PC-3 (cell line): ENCODE data around the gene FOXL2NB. TPM values are rescaled to one million over a fixed set of nuclear protein-coding genes. Genes with fewer than 3 reads are reported as not detected.

ENCODE experiments used
- ATAC-seq: fragments of 200-7000 bp; cut with Tn5 transposase; 2 replicates; pipeline ENCODE4 v1.9.1; 2020; ENCODE audit warnings: mild to moderate bottlenecking, moderate library complexity
- BruUV-seq: library from RNA; stranded (reverse); fragments of 400-500 nt; replicated peaks from 2 replicates; lab custom pipeline; 2021; lab: Mats Ljungman, UMichigan
- CTCF ChIA-PET: fragments of 300-600 bp; sonication (Branson Sonifier 250); formaldehyde crosslinking; loops from one replicate; lab custom pipeline; 2022; ENCODE audit warnings: antibody characterized with exemption; lab: Charles Lee
- POLR2A ChIA-PET: fragments of 300-600 bp; sonication (Branson Sonifier 250); formaldehyde crosslinking; loops from one replicate; lab custom pipeline; 2022; ENCODE audit warnings: antibody characterized with exemption; ENCODE audit not compliant: unreplicated experiment; lab: Charles Lee
- DNase-seq: peaks from one replicate; pipeline ENCODE4 v3.0.0-alpha.2; 2015
- H2AFZ ChIP-seq: fragments of 300-600 bp; sonication (generic); 2 replicates; pipeline ENCODE4 v1.6.0; 2016; ENCODE audit warnings: antibody characterized with exemption, low read length
- H3F3A ChIP-seq: fragments of 300-600 bp; sonication (generic); one replicate; pipeline ENCODE4 v1.6.0; 2017; ENCODE audit warnings: antibody characterized with exemption, low read length, control low read depth, mild to moderate bottlenecking; ENCODE audit not compliant: unreplicated experiment
- H3K27ac ChIP-seq: fragments of 300-600 bp; sonication (generic); 2 replicates; pipeline ENCODE4 v1.5.1; 2016; ENCODE audit warnings: mild to moderate bottlenecking, low read length
- H3K27me3 ChIP-seq: fragments of 300-600 bp; sonication (generic); 2 replicates; pipeline ENCODE4 v1.6.1; 2016; ENCODE audit warnings: low read length, mixed read lengths
- H3K36me3 ChIP-seq: fragments of 300-600 bp; sonication (generic); 2 replicates; pipeline ENCODE4 v1.6.1; 2016; ENCODE audit warnings: low read depth, mixed run types, low read length, mixed read lengths
- H3K4me1 ChIP-seq: fragments of 300-600 bp; sonication (generic); 2 replicates; pipeline ENCODE4 v1.5.1; 2016; ENCODE audit warnings: low read length; ENCODE audit not compliant: insufficient read depth
- H3K4me2 ChIP-seq: fragments of 300-600 bp; sonication (generic); 2 replicates; pipeline ENCODE4 v1.6.0; 2016; ENCODE audit warnings: low read length
- H3K4me3 ChIP-seq: fragments of 300-600 bp; sonication (generic); 2 replicates; pipeline ENCODE4 v1.5.1; 2016; ENCODE audit warnings: mild to moderate bottlenecking, low read length, mixed read lengths
- H3K79me2 ChIP-seq: fragments of 300-600 bp; sonication (generic); 2 replicates; pipeline ENCODE4 v1.6.1; 2017; ENCODE audit warnings: low read length, mixed read lengths
- H3K9ac ChIP-seq: fragments of 300-600 bp; sonication (generic); 2 replicates; pipeline ENCODE4 v1.6.0; 2016; ENCODE audit warnings: mild to moderate bottlenecking, low read length
- H3K9me2 ChIP-seq: fragments of 300-600 bp; sonication (generic); replicated peaks from 2 replicates; pipeline ENCODE4 v1.6.1; 2016; ENCODE audit warnings: mixed run types, low read length, mixed read lengths
- H3K9me3 ChIP-seq: fragments of 300-600 bp; sonication (generic); 2 replicates; pipeline ENCODE4 v1.6.1; 2016; ENCODE audit warnings: low read length, mixed read lengths
- H4K20me1 ChIP-seq: fragments of 300-600 bp; sonication (generic); 2 replicates; pipeline ENCODE4 v1.6.1; 2016; ENCODE audit warnings: low read length, mixed read lengths
- CTCF ChIP-seq: fragments of 300-600 bp; sonication (generic); conservative IDR thresholded peaks from 2 replicates; pipeline ENCODE4 v1.5.1; 2017; ENCODE audit warnings: antibody characterized with exemption, low read depth, mild to moderate bottlenecking, low read length
- EZH2 ChIP-seq: fragments of 300-600 bp; sonication (generic); IDR thresholded peaks from one replicate; pipeline ENCODE4 v1.6.1; 2017; ENCODE audit warnings: antibody characterized with exemption, mild to moderate bottlenecking, low read length; ENCODE audit not compliant: unreplicated experiment
- EZH2phosphoT487 ChIP-seq: fragments of 300-600 bp; sonication (generic); IDR thresholded peaks from 2 replicates; pipeline ENCODE4 v1.6.1; 2018; ENCODE audit warnings: mild to moderate bottlenecking, antibody characterized with exemption, low read length, borderline replicate concordance
- intact Hi-C: fragments of 100-400 bp; cut with micrococcal nuclease; formaldehyde crosslinking; loops from 2 replicates; pipeline ENCODE4 v1.9.0; 2023
- total RNA-seq: library from RNA; depleted of rRNA; stranded (reverse); fragments of >200 nt; gene quantifications from 2 replicates; pipeline ENCODE4 v1.2.3, GENCODE V29; 2014

The FOXL2NB gene
- total RNA-seq, 1 experiment from 2014 or later: not detected

GRCh38 chr3:138919325-138919724, 27.7 kb upstream of the FOXL2NB start:
- Histone ChIP-seq H3K4me1 (peaks cover 31% of the 10 kb centered on the region), H3K36me3 (no peaks in the 10 kb centered on the region; the same call in 1 of the 2 replicates), H3K27ac (no peak overlapping the region), H4K20me1 (no peaks in the 10 kb centered on the region), H3K9me3 (no peaks in the 10 kb centered on the region), H3K27me3 (no peaks in the 10 kb centered on the region), H3K4me3 (no peak overlapping the region), H2AFZ (no peak overlapping the region), H3K9ac (no peak overlapping the region), H3F3A (no peaks in the 10 kb centered on the region), H3K79me2 (no peaks in the 10 kb centered on the region), H3K4me2 (no peak overlapping the region), H3K9me2 (no peaks in the 10 kb centered on the region)
- no peak for TF ChIP-seq EZH2phosphoT487
- no peak for TF ChIP-seq CTCF
- TF ChIP-seq EZH2: no peak
- intact Hi-C loops: no loop called here
- DNase-seq (no peak), ATAC-seq (no peak)
- no TSS peak for BruUV-seq
- CTCF ChIA-PET: no interaction called here
- POLR2A ChIA-PET: no interaction called here

- Histone ChIP-seq H3K4me3 (peak overlapping the region; percentile 33; the same call in 1 of the 2 replicates), H3K27ac (peak overlapping the region; percentile 64), H2AFZ (0 out of 2 replicates have a peak overlapping the region, but pooled peaks have one; percentile 2), H3K4me2 (peak overlapping the region; percentile 78), H3F3A (no peaks in the 10 kb centered on the region), H3K4me1 (peaks cover 22% of the 10 kb centered on the region), H3K9me2 (no peaks in the 10 kb centered on the region), H3K79me2 (no peaks in the 10 kb centered on the region), H3K27me3 (no peaks in the 10 kb centered on the region), H3K36me3 (no peaks in the 10 kb centered on the region), H3K9ac (no peak overlapping the region), H4K20me1 (no peaks in the 10 kb centered on the region), H3K9me3 (no peaks in the 10 kb centered on the region)
- DNase-seq (peak; percentile 83), ATAC-seq (peak; percentile 92)
- CTCF ChIA-PET: interaction anchor here (0.6 to 2.9 kb wide), 5 partner anchors 15 to 456 kb away, joined by 3 to 18 read pairs (median 5); partner anchors contain the start of gene CEP70
- POLR2A ChIA-PET: interaction anchor here (0.6 kb wide), 2 partner anchors 312 to 427 kb away, joined by 3 to 5 read pairs; no protein-coding TSS in a partner anchor
- TF ChIP-seq EZH2: no peak
- TF ChIP-seq CTCF: no peak
- TF ChIP-seq EZH2phosphoT487: no peak
- intact Hi-C loops: loop anchor here (1.0 to 5.0 kb wide), 7 partner anchors 157 to 589 kb away; partner anchors contain the start of gene CEP70
- no TSS peak for BruUV-seq
Measured at GRCh38 chr3:138921316-138922292, 25.4 kb upstream of the FOXL2NB start.
